ENCODE measurements around the gene ACSL1.
"Not testable (repeated sequence)": the region's sequence is repeated elsewhere in the genome, so short reads cannot be mapped to it uniquely, and the experiment has no call there.

Gene ACSL1

DNA sequence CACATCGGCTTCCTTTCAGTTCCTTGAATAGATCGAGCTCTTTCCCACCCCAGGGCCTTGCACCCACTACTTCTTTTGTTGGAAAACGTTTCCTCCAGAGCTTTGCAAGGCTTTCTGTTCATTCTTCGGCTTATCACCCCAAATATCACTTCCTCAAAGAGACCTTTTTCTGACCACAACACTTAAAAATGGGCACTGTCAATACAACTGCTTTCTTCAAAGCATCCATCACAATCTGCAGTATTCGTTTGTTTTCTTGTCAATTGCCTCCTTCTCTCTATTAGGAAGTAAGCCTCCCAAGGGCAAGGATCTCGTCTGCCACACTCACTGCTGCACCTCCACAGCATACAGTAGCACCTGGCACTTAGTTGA lies 74.2 kb downstream of the ACSL1 start:
- no peak for DNase-seq

DNA sequence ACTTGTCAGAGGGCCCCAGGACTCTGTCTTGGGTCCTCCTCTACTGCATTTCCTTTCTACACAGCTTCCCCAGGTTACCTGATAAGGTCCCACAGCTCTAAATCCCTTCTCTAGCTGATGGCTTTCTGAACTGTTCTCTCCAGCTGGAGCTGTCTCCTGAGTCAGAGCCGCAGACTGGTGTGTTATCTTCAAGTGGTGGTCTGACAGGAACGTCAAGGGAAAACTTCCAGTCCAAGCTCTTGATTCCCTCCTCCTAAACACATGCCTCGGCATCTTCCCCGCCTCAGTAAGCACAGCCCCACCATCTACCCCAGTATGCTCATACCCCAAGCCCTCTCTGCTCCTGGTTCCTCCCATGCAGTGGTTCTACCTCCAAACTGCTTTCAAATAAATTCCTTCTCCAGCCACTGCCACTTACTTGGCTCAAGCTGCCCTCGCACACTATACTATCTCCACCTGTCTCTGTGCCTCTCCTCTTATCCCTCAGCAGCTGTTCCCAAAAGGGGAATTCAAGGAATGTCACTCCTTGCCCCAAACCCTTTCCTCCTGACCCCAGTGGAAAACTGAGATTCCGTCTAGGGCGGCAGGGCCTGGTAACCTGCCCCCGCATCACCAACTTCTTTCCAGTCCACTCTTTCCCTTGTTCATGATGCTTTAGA lies 74.7 kb downstream of the ACSL1 start:
- no peak for DNase-seq

GRCh38 chr4:184748251-184748652 lies 77.5 kb downstream of the ACSL1 start:
- DNase-seq, result no peak

- no peak for DNase-seq
Observed at GRCh38 chr4:184747034-184747830, 78.5 kb downstream of the ACSL1 start.

DNA sequence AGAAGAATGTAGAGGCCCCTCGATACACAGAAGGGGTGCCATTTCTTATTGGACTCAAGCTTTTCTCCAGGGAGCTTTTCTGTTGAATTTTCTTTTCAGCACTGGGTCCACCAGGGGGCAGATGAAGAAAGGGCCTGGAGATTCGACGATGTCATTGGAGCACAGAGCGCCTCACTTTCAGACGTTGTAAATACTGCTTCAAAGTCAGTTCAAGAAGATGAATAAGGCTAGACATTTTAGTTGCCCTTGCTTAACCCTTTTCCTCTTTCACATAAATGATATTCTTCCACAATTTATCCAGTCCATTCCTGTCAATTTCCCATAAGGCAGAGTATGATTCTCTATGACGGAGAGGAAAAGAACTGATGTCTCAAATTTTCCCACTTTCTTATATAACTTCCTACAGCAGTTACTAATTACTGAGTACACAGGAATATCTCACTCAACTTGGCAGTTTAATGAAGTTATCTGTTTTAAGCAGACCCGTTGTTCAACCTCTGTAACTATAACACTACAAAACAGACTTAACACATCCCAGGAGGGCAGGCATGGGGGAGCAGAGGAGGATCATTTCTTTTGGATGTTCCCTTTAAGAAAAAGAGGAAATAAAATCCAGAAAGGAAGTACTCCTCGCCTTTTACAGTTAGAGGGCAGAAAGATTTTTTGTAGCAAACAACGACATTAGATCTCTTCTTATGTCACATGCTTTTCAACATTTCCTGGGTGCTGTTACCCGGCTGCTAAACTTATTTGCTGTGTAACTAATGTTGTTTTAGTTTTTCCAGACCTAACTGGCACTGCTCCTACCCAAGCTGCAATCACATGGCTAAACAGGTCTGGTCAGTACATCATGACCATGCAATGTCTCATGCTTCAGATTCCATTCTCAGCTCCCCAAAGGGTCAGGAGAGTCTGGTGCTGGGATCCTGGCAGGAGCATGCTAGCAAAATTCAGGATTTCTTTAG lies 79.7 kb downstream of the ACSL1 start:
- DNase-seq, result peak; percentile 62

DNA sequence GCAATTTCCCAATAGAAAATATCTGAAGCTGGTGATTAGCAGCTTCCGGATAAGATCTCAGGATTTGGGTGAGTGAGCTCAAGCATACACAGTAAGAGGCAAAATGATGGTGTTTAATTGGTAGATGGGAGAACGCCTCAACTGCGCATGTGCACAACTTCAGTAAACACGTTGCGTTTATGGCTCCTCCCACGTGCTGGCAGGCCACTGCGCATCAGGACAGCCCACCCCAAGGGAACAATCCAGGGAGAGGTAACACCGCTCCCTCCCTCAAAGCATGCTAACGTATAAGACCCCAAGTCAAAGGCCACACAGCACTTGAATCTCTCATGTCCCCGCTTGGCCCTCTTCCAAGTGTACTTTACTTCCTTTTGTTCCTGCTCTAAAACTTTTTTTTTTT lies 81.5 kb downstream of the ACSL1 start:
- DNase-seq, result no peak

DNA sequence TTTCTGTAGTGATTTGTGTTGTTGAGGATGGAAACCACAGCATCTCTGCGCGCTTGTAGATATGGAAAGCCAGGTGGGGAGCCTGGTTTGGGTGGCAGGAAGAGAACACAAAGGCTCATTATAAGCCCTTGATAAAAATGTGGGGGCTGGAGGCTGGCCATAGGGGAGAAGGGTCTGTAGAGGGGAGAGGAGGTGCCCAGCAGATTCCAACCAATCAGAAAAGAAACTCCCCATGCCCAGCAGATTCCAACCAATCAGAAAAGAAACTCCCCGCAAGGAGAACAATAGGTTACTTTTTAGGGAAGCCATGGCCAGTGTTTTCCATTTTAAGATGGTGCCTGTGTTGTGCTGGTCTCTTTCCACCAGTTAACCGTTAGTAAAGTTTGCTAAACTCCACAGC lies 82.1 kb downstream of the ACSL1 start:
- no peak for DNase-seq

- not testable (repeated sequence) for DNase-seq
Observed at GRCh38 chr4:184741651-184742050, 84.1 kb downstream of the ACSL1 start.

- no peak for DNase-seq
Observed at GRCh38 chr4:184740980-184741391, 84.8 kb downstream of the ACSL1 start.

DNA sequence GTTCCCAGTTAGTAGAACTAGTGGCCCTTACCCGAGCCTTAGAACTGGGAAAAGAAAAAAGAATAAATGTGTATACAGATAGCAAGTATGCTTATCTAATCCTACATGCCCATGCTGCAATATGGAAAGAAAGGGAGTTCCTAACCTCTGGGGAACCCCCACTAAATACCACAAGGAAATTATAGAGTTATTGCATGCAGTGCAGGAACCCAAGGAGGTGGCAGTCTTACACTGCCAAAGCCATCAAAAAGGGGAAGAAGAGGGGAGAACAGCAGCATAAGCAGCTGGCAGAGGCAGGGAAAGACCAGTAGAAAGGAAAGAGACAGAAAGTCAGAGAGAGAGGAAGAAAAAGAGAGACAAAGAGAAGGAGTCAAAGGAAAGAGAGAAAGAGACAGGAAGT lies 86.2 kb downstream of the ACSL1 start:
- not testable (repeated sequence) for DNase-seq

DNA sequence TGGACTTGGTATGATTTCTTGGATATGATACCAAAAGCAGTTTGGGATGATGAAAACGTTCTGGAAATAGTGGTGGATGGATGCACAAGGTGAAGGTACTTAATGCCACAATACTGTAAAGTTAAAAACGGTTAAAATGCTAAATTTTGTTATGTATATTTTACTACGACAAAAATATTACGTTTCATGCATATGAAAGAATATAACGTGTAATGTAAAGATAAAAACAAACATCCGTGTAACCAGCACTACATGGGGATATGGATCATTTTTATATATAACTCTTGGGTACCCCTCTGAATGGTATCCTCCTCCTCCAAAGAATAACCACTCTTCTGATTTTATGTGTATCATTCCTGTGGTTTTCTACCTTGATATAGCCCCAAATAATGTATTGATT lies 91.0 kb downstream of the ACSL1 start:
- DNase-seq, result no peak

GRCh38 chr4:184733654-184734524 lies 91.9 kb downstream of the ACSL1 start, which contains the start of gene CENPU:
Gene CENPU, minus strand, starts transcription at chr4:184734096. Its CDS starts 34 bp downstream, at chr4:184734062.
- peak; percentile 95 for DNase-seq

- no peak for DNase-seq
Observed at GRCh38 chr4:184732126-184732525, 93.6 kb downstream of the ACSL1 start.

- no peak for DNase-seq
Observed at GRCh38 chr4:184731056-184731455, 94.7 kb downstream of the ACSL1 start.

GRCh38 chr4:184729946-184730345 lies 95.8 kb downstream of the ACSL1 start:
- DNase-seq, result no peak

DNA sequence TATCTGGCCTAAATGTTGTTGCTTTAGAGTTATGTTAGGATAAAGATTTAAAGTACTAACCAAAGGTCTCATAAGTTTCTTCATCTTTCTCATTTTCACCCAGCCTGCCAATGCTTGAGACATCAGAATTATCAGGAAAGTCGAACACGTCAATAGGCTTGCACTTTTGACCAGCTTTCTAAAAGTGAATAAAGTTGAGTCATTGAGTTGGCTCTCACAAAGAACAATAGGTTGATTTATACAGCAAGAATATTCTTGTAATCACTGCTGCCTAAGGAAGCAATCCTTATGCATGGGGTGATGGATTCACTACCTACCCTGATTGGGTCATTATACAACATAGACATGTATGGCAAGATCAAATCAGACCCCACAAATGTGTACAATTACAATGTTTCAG lies 96.9 kb downstream of the ACSL1 start:
- no peak for DNase-seq

- no peak for DNase-seq
Observed at GRCh38 chr4:184727430-184727829, 98.3 kb downstream of the ACSL1 start.

- no peak for DNase-seq
Observed at GRCh38 chr4:184722798-184723197, 103.0 kb downstream of the ACSL1 start.

- DNase-seq, result no peak
Observed at GRCh38 chr4:184721254-184721653, 104.5 kb downstream of the ACSL1 start.

DNA sequence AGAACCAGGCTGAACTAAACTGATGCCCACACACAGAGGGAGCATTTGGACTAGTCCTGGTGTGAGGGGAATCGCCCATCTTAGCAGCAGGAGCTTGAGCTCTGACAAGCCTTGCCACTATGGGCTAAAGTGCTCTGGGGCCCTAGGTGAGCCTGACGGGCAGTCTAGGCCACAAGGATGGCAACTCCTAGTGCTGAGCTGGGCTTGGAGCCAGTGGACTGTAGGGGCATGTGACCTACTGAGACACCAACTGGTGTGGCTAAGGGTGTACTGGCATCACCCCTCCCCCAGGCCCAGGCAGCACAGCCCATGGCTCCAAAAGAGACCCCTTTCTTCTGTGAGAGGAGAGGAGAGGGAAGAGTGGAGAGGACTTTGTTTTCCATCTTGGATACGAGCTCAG lies 106.4 kb downstream of the ACSL1 start:
- DNase-seq, result no peak

GRCh38 chr4:184715526-184715925 lies 110.2 kb downstream of the ACSL1 start:
- no peak for DNase-seq

- DNase-seq, result no peak
Observed at GRCh38 chr4:184713887-184714286, 111.9 kb downstream of the ACSL1 start.
